HCT116 (cell line): ENCODE measurements around the gene MAGOHB. TPM values are rescaled to one million over a fixed set of nuclear protein-coding genes. Genes with fewer than 3 reads are reported as not detected.

Source experiments
- ATAC-seq: fragments of 200-7000 bp; cut with Tn5 transposase; 2 replicates; pipeline ENCODE4 v1.9.1; 2020; ENCODE audit warnings: mild to moderate bottlenecking, moderate library complexity
- BruUV-seq: library from RNA; stranded (reverse); fragments of 400-500 nt; replicated peaks from 2 replicates; lab custom pipeline; 2021; lab: Mats Ljungman, UMichigan
- CTCF ChIA-PET: fragments of 300-600 bp; sonication (Branson Sonifier 250); formaldehyde crosslinking; loops from one replicate; lab custom pipeline; 2021; ENCODE audit warnings: antibody characterized with exemption; lab: Charles Lee
- POLR2A ChIA-PET: fragments of 300-600, 350-600 bp; sonication (Branson Sonifier 250); formaldehyde crosslinking; loops from one replicate; lab custom pipeline; 2021; ENCODE audit warnings: antibody characterized with exemption; lab: Charles Lee
- RAD21 ChIA-PET, 2 experiments: fragments of 300-600 bp; sonication (Branson Sonifier 250); formaldehyde crosslinking; loops; one replicate each; lab custom pipeline; 2023; ENCODE audit warnings: low total read pairs in 2 of 2; ENCODE audit not compliant: uncharacterized antibody in 2 of 2, unreplicated experiment in 2 of 2, low non-redundant PET in 1 of 2; lab: Charles Lee
- DNase-seq: peaks from one replicate; pipeline ENCODE4 v3.0.0-alpha.2; 2010; ENCODE audit warnings: low read depth, low spot score
- H2AFZ ChIP-seq: fragments of 200-600 bp; shearing (Covaris generic), sonication (generic); 2 replicates; pipeline ENCODE4 v1.6.1; 2017; ENCODE audit warnings: low read depth, mixed run types, mixed read lengths, antibody characterized with exemption, low read length; ENCODE audit not compliant: poor library complexity, severe bottlenecking
- H3K27ac ChIP-seq: 2 replicates; pipeline ENCODE4 v1.5.1; 2012; ENCODE audit warnings: low read depth, low read length
- H3K27me3 ChIP-seq: fragments of 200-600 bp; sonication (generic); 2 replicates; pipeline ENCODE4 v1.6.1; 2016; ENCODE audit warnings: mixed run types, low read length, mixed read lengths; ENCODE audit not compliant: insufficient read depth
- H3K36me3 ChIP-seq, 2 experiments: fragments of 200-500 bp in 1 of 2; fragments of 200-600 bp in 1 of 2; sonication (Bioruptor generic) in 1 of 2; sonication (generic) in 1 of 2; 2 replicates each; pipeline versions ENCODE4 v1.5.1 to v1.6.1; 2014 to 2016; ENCODE audit warnings: low read length in 2 of 2, inconsistent platforms in 1 of 2, mixed read lengths in 1 of 2, mixed run types in 1 of 2; ENCODE audit not compliant: insufficient read depth in 2 of 2, control insufficient read depth in 1 of 2
- H3K4me1 ChIP-seq, 2 experiments: fragments of 200-600 bp in 1 of 2; sonication (generic) in 1 of 2; 2 replicates each; pipeline versions ENCODE4 v1.5.1 to v1.6.1; 2012 to 2017; ENCODE audit warnings: low read length in 2 of 2, inconsistent platforms in 1 of 2, mild to moderate bottlenecking in 1 of 2, mixed read lengths in 1 of 2, mixed run types in 1 of 2, moderate library complexity in 1 of 2; ENCODE audit not compliant: insufficient read depth in 2 of 2, control insufficient read depth in 1 of 2
- H3K4me2 ChIP-seq: fragments of 200-600 bp; sonication (generic); 2 replicates; pipeline ENCODE4 v1.6.1; 2017; ENCODE audit warnings: mixed run types, low read length, mixed read lengths
- H3K4me3 ChIP-seq, 2 experiments: fragments of 200-600 bp in 1 of 2; sonication (generic) in 1 of 2; replicated peaks in 1 of 2; 2 replicates each; pipeline ENCODE4 v1.5.1; 2011 to 2016; ENCODE audit warnings: low read length in 2 of 2, control low read depth in 1 of 2, low read depth in 1 of 2, mild to moderate bottlenecking in 1 of 2, mixed read lengths in 1 of 2, mixed run types in 1 of 2
- H3K79me2 ChIP-seq: fragments of 200-600 bp; sonication (generic); 2 replicates; pipeline ENCODE4 v1.6.1; 2017; ENCODE audit warnings: mild to moderate bottlenecking, mixed run types, low read length, moderate library complexity, mixed read lengths; ENCODE audit not compliant: insufficient read depth
- H3K9ac ChIP-seq: fragments of 200-600 bp; sonication (generic); 2 replicates; pipeline ENCODE4 v1.6.1; 2016; ENCODE audit warnings: low read length, mixed read lengths
- H3K9me2 ChIP-seq: fragments of 200-600 bp; sonication (generic), shearing (Covaris generic); 2 replicates; pipeline ENCODE4 v1.6.1; 2017; ENCODE audit warnings: mixed run types, mild to moderate bottlenecking, moderate library complexity; ENCODE audit not compliant: insufficient read depth
- H3K9me3 ChIP-seq, 2 experiments: fragments of 200-500 bp in 1 of 2; fragments of 200-600 bp in 1 of 2; sonication (Bioruptor generic) in 1 of 2; sonication (generic) in 1 of 2; 2 replicates each; pipeline ENCODE4 v1.6.1; 2014 to 2017; ENCODE audit warnings: low read length in 2 of 2, mixed read lengths in 2 of 2, inconsistent platforms in 1 of 2, low read depth in 1 of 2, mild to moderate bottlenecking in 1 of 2, mixed run types in 1 of 2, moderate library complexity in 1 of 2; ENCODE audit not compliant: control insufficient read depth in 1 of 2, insufficient read depth in 1 of 2
- H4K20me1 ChIP-seq: fragments of 200-600 bp; sonication (generic), shearing (Covaris generic); 2 replicates; pipeline ENCODE4 v1.6.1; 2017; ENCODE audit warnings: mixed run types, mild to moderate bottlenecking, moderate library complexity; ENCODE audit not compliant: insufficient read depth
- CBX3 ChIP-seq: IDR thresholded peaks from 2 replicates; pipeline ENCODE4 v1.6.1; 2012; ENCODE audit warnings: low read depth
- CTCF ChIP-seq, 3 experiments: fragments of 200-600 bp in 1 of 3; sonication (generic) in 1 of 3; IDR thresholded peaks in 2 of 3; conservative IDR thresholded peaks in 1 of 3; 2 replicates each; pipeline ENCODE4 v1.5.1; 2012 to 2017; ENCODE audit warnings: low read depth in 2 of 3, low read length in 2 of 3, antibody characterized with exemption in 1 of 3, borderline replicate concordance in 1 of 3, control low read depth in 1 of 3, mild to moderate bottlenecking in 1 of 3, mixed read lengths in 1 of 3, mixed run types in 1 of 3, moderate library complexity in 1 of 3; ENCODE audit not compliant: insufficient read depth in 1 of 3
- EZH2phosphoT487 ChIP-seq: fragments of 200-600 bp; IDR thresholded peaks from 2 replicates; pipeline ENCODE4 v1.6.1; 2018; ENCODE audit warnings: antibody characterized with exemption, borderline replicate concordance
- FOSL1 ChIP-seq: IDR thresholded peaks from 2 replicates; pipeline ENCODE4 v1.6.1; 2012; ENCODE audit warnings: low read depth
- SIN3A ChIP-seq: IDR thresholded peaks from 2 replicates; pipeline ENCODE4 v1.6.1; 2012; ENCODE audit warnings: low read depth
- SP1 ChIP-seq: IDR thresholded peaks from 2 replicates; pipeline ENCODE4 v1.6.1; 2012; ENCODE audit warnings: low read depth
- SRF ChIP-seq: IDR thresholded peaks from 2 replicates; pipeline ENCODE4 v1.6.1; 2012; ENCODE audit warnings: low read depth
- YY1 ChIP-seq: IDR thresholded peaks from 2 replicates; pipeline ENCODE4 v1.6.1; 2011; ENCODE audit warnings: low read length, low read depth, moderate library complexity, mild to moderate bottlenecking; ENCODE audit not compliant: insufficient replicate concordance; ENCODE audit errors: extremely low read depth
- ZBTB33 ChIP-seq: IDR thresholded peaks from 2 replicates; pipeline ENCODE4 v1.6.1; 2011; ENCODE audit warnings: mild to moderate bottlenecking, low read length, moderate library complexity; ENCODE audit not compliant: insufficient replicate concordance; ENCODE audit errors: extremely low read depth
- ZFX ChIP-seq: fragments of 450-650 bp; IDR thresholded peaks from 2 replicates; pipeline ENCODE4 v1.6.1; 2017
- ZNF274 ChIP-seq: fragments of 200-500 bp; sonication (Bioruptor generic); IDR thresholded peaks from 2 replicates; pipeline ENCODE4 v1.6.1; 2014; ENCODE audit warnings: mild to moderate bottlenecking, low read depth, low read length, inconsistent platforms
- intact Hi-C: fragments of 100-400 bp; cut with micrococcal nuclease; formaldehyde crosslinking; loops from 2 replicates; pipeline ENCODE4 v1.10.0; 2022
- total RNA-seq: library from RNA; stranded (reverse); gene quantifications from one replicate; pipeline ENCODE4 v1.2.1, GENCODE V29; 2021; ENCODE audit not compliant: unreplicated experiment

The MAGOHB gene
- total RNA-seq, 1 experiment from 2014 or later = 55.8 TPM

GRCh38 chr12:10557329-10557728 is 56.1 kb downstream of the MAGOHB start:
- no peak overlapping the region for H3K4me3 ChIP-seq
- DNase-seq (no peak), ATAC-seq (no peak)
- no peaks in the 10 kb centered on the region for H3K4me1 ChIP-seq
- no peaks in the 10 kb centered on the region for H3K27me3 ChIP-seq
- H3K36me3 ChIP-seq = no peaks in the 10 kb centered on the region
- H3K9me2 ChIP-seq = no peaks in the 10 kb centered on the region
- H3K9me3 ChIP-seq = no peaks in the 10 kb centered on the region
- BruUV-seq = no TSS peak
- no peaks in the 10 kb centered on the region for H4K20me1 ChIP-seq
- ChIA-PET POLR2A (no interaction called here), RAD21 (no interaction called here), CTCF (no interaction called here)
- intact Hi-C loops = no loop called here
- TF ChIP-seq EZH2phosphoT487 (no peak), YY1 (no peak), SIN3A (no peak), ZBTB33 (no peak), CBX3 (no peak)
- H3K4me2 ChIP-seq = no peak overlapping the region
- H3K9ac ChIP-seq = no peak overlapping the region
- no peaks in the 10 kb centered on the region for H3K79me2 ChIP-seq
- H2AFZ ChIP-seq = peak overlapping the region; percentile 40
- no peak overlapping the region for H3K27ac ChIP-seq

- H2AFZ ChIP-seq = peak overlapping the region; percentile 58
- CTCF ChIA-PET = no interaction called here
- H3K4me3 ChIP-seq = no peak overlapping the region
- ATAC-seq = no peak
- POLR2A ChIA-PET = no interaction called here
- no TSS peak for BruUV-seq
- TF ChIP-seq FOSL1 (no peak), ZNF274 (no peak), CBX3 (no peak), ZBTB33 (no peak), SP1 (no peak), ZFX (no peak), SRF (no peak), CTCF (IDR thresholded peaks at IDR 0.05 in 2 of 3, conservative IDR thresholded peaks at IDR 0.05 in 1 of 3; ENCODE audit: borderline replicate concordance in 1 of 3, insufficient read depth in 1 of 3, low read depth in 2 of 3, low read length in 2 of 3) (no peak), YY1 (no peak), SIN3A (no peak)
- TF ChIP-seq, all 23 proteins: peak for 0
- no peak for DNase-seq
- Histone ChIP-seq H3K36me3 (no peaks in the 10 kb centered on the region), H3K9ac (no peak overlapping the region), H3K9me2 (no peaks in the 10 kb centered on the region), H3K4me1 (no peaks in the 10 kb centered on the region), H3K27ac (no peak overlapping the region), H3K9me3 (no peaks in the 10 kb centered on the region), H3K27me3 (no peaks in the 10 kb centered on the region), H3K79me2 (no peaks in the 10 kb centered on the region), H3K4me2 (no peak overlapping the region), H4K20me1 (no peaks in the 10 kb centered on the region)
- intact Hi-C loops = no loop called here
- RAD21 ChIA-PET = no interaction called here
Measured at GRCh38 chr12:10554756-10555481, 58.5 kb downstream of the MAGOHB start.
